ENCODE measurements around the gene AQP4.

AQP4 gene

GRCh38 chr18:26868968-26869586 is 3.6 kb upstream of the AQP4 start:
- H3K4me3 ChIP-seq (ENCODE audit: low read length): no peak overlapping the region
- no peak overlapping the region for H3K27ac ChIP-seq (ENCODE audit: low read length)
- H3K9me3 ChIP-seq (ENCODE audit: control insufficient read depth, low read depth, low read length): no peaks in the 10 kb centered on the region
- H3K4me1 ChIP-seq (ENCODE audit: control insufficient read depth, low read depth, low read length): peaks cover 18% of the 10 kb centered on the region
- H3K36me3 ChIP-seq (ENCODE audit: control insufficient read depth, low read depth, low read length): no peaks in the 10 kb centered on the region
- H3K27me3 ChIP-seq (ENCODE audit: control insufficient read depth, insufficient read depth, low read length): peaks cover 3% of the 10 kb centered on the region
- H3K9ac ChIP-seq (ENCODE audit: low read length): no peak overlapping the region

GRCh38 chr18:26867471-26867870 is 2.0 kb upstream of the AQP4 start:
- Histone ChIP-seq H3K4me1 (ENCODE audit: control insufficient read depth, low read depth, low read length) (peaks cover 27% of the 10 kb centered on the region), H3K27ac (ENCODE audit: low read length) (no peak overlapping the region), H3K9me3 (ENCODE audit: control insufficient read depth, low read depth, low read length) (no peaks in the 10 kb centered on the region), H3K36me3 (ENCODE audit: control insufficient read depth, low read depth, low read length) (no peaks in the 10 kb centered on the region), H3K27me3 (ENCODE audit: control insufficient read depth, insufficient read depth, low read length) (peaks cover 18% of the 10 kb centered on the region), H3K9ac (ENCODE audit: low read length) (no peak overlapping the region), H3K4me3 (ENCODE audit: low read length) (no peak overlapping the region)

- no peak overlapping the region for H3K4me3 ChIP-seq (ENCODE audit: low read length)
- peaks cover 24% of the 10 kb centered on the region for H3K27me3 ChIP-seq (ENCODE audit: control insufficient read depth, insufficient read depth, low read length)
- no peaks in the 10 kb centered on the region for H3K9me3 ChIP-seq (ENCODE audit: control insufficient read depth, low read depth, low read length)
- peaks cover 30% of the 10 kb centered on the region for H3K4me1 ChIP-seq (ENCODE audit: control insufficient read depth, low read depth, low read length)
- H3K27ac ChIP-seq (ENCODE audit: low read length): no peak overlapping the region
- H3K9ac ChIP-seq (ENCODE audit: low read length): no peak overlapping the region
- no peaks in the 10 kb centered on the region for H3K36me3 ChIP-seq (ENCODE audit: control insufficient read depth, low read depth, low read length)
Measured at GRCh38 chr18:26864658-26865057, 849 bp downstream of the AQP4 start.

GRCh38 chr18:26863921-26864497 is 1.5 kb downstream of the AQP4 start:
- no peaks in the 10 kb centered on the region for H3K36me3 ChIP-seq (ENCODE audit: control insufficient read depth, low read depth, low read length)
- peak overlapping the region; percentile 63 for H3K4me3 ChIP-seq (ENCODE audit: low read length)
- H3K27ac ChIP-seq (ENCODE audit: low read length): no peak overlapping the region
- H3K27me3 ChIP-seq (ENCODE audit: control insufficient read depth, insufficient read depth, low read length): peaks cover 24% of the 10 kb centered on the region
- H3K9me3 ChIP-seq (ENCODE audit: control insufficient read depth, low read depth, low read length): no peaks in the 10 kb centered on the region
- no peak overlapping the region for H3K9ac ChIP-seq (ENCODE audit: low read length)
- H3K4me1 ChIP-seq (ENCODE audit: control insufficient read depth, low read depth, low read length): peaks cover 30% of the 10 kb centered on the region

- Histone ChIP-seq H3K27ac (ENCODE audit: low read length) (no peak overlapping the region), H3K4me1 (ENCODE audit: control insufficient read depth, low read depth, low read length) (peaks cover 30% of the 10 kb centered on the region), H3K36me3 (ENCODE audit: control insufficient read depth, low read depth, low read length) (no peaks in the 10 kb centered on the region), H3K9me3 (ENCODE audit: control insufficient read depth, low read depth, low read length) (no peaks in the 10 kb centered on the region), H3K9ac (ENCODE audit: low read length) (peak overlapping the region; percentile 17), H3K4me3 (ENCODE audit: low read length) (peak overlapping the region; percentile 63), H3K27me3 (ENCODE audit: control insufficient read depth, insufficient read depth, low read length) (peaks cover 24% of the 10 kb centered on the region)
Measured at GRCh38 chr18:26863122-26863879, 2.2 kb downstream of the AQP4 start.

GRCh38 chr18:26862084-26862483 is 3.4 kb downstream of the AQP4 start:
- H3K36me3 ChIP-seq (ENCODE audit: control insufficient read depth, low read depth, low read length): no peaks in the 10 kb centered on the region
- peaks cover 30% of the 10 kb centered on the region for H3K4me1 ChIP-seq (ENCODE audit: control insufficient read depth, low read depth, low read length)
- H3K9ac ChIP-seq (ENCODE audit: low read length): no peak overlapping the region
- no peak overlapping the region for H3K27ac ChIP-seq (ENCODE audit: low read length)
- no peaks in the 10 kb centered on the region for H3K9me3 ChIP-seq (ENCODE audit: control insufficient read depth, low read depth, low read length)
- H3K27me3 ChIP-seq (ENCODE audit: control insufficient read depth, insufficient read depth, low read length): peaks cover 24% of the 10 kb centered on the region
- H3K4me3 ChIP-seq (ENCODE audit: low read length): no peak overlapping the region

- Histone ChIP-seq H3K9ac (ENCODE audit: low read length) (no peak overlapping the region), H3K36me3 (ENCODE audit: control insufficient read depth, low read depth, low read length) (no peaks in the 10 kb centered on the region), H3K9me3 (ENCODE audit: control insufficient read depth, low read depth, low read length) (no peaks in the 10 kb centered on the region), H3K4me1 (ENCODE audit: control insufficient read depth, low read depth, low read length) (no peaks in the 10 kb centered on the region), H3K27me3 (ENCODE audit: control insufficient read depth, insufficient read depth, low read length) (no peaks in the 10 kb centered on the region), H3K4me3 (ENCODE audit: low read length) (no peak overlapping the region), H3K27ac (ENCODE audit: low read length) (no peak overlapping the region)
Measured at GRCh38 chr18:26854292-26854881, 11.1 kb downstream of the AQP4 start.

GRCh38 chr18:26853401-26853800 is 12.1 kb downstream of the AQP4 start:
- no peaks in the 10 kb centered on the region for H3K9me3 ChIP-seq (ENCODE audit: control insufficient read depth, low read depth, low read length)
- no peak overlapping the region for H3K27ac ChIP-seq (ENCODE audit: low read length)
- no peaks in the 10 kb centered on the region for H3K27me3 ChIP-seq (ENCODE audit: control insufficient read depth, insufficient read depth, low read length)
- H3K9ac ChIP-seq (ENCODE audit: low read length): no peak overlapping the region
- H3K4me3 ChIP-seq (ENCODE audit: low read length): no peak overlapping the region
- no peaks in the 10 kb centered on the region for H3K36me3 ChIP-seq (ENCODE audit: control insufficient read depth, low read depth, low read length)
- no peaks in the 10 kb centered on the region for H3K4me1 ChIP-seq (ENCODE audit: control insufficient read depth, low read depth, low read length)

- Histone ChIP-seq H3K36me3 (ENCODE audit: control insufficient read depth, low read depth, low read length) (no peaks in the 10 kb centered on the region), H3K4me1 (ENCODE audit: control insufficient read depth, low read depth, low read length) (no peaks in the 10 kb centered on the region), H3K9me3 (ENCODE audit: control insufficient read depth, low read depth, low read length) (no peaks in the 10 kb centered on the region), H3K9ac (ENCODE audit: low read length) (no peak overlapping the region), H3K4me3 (ENCODE audit: low read length) (no peak overlapping the region), H3K27ac (ENCODE audit: low read length) (no peak overlapping the region), H3K27me3 (ENCODE audit: control insufficient read depth, insufficient read depth, low read length) (no peaks in the 10 kb centered on the region)
Measured at GRCh38 chr18:26843760-26844159, 21.7 kb downstream of the AQP4 start.

GRCh38 chr18:26840965-26841364 is 24.5 kb downstream of the AQP4 start:
- Histone ChIP-seq H3K27ac (ENCODE audit: low read length) (no peak overlapping the region), H3K36me3 (ENCODE audit: control insufficient read depth, low read depth, low read length) (no peaks in the 10 kb centered on the region), H3K4me3 (ENCODE audit: low read length) (no peak overlapping the region), H3K4me1 (ENCODE audit: control insufficient read depth, low read depth, low read length) (no peaks in the 10 kb centered on the region), H3K9me3 (ENCODE audit: control insufficient read depth, low read depth, low read length) (no peaks in the 10 kb centered on the region), H3K27me3 (ENCODE audit: control insufficient read depth, insufficient read depth, low read length) (no peaks in the 10 kb centered on the region), H3K9ac (ENCODE audit: low read length) (no peak overlapping the region)

- Histone ChIP-seq H3K27ac (ENCODE audit: low read length) (no peak overlapping the region), H3K36me3 (ENCODE audit: control insufficient read depth, low read depth, low read length) (no peaks in the 10 kb centered on the region), H3K27me3 (ENCODE audit: control insufficient read depth, insufficient read depth, low read length) (no peaks in the 10 kb centered on the region), H3K4me3 (ENCODE audit: low read length) (no peak overlapping the region), H3K9ac (ENCODE audit: low read length) (no peak overlapping the region), H3K9me3 (ENCODE audit: control insufficient read depth, low read depth, low read length) (no peaks in the 10 kb centered on the region), H3K4me1 (ENCODE audit: control insufficient read depth, low read depth, low read length) (no peaks in the 10 kb centered on the region)
Measured at GRCh38 chr18:26839609-26840008, 25.9 kb downstream of the AQP4 start.
